GM19328 (cell line): ENCODE results near the gene TANGO6.
"Not testable (repeated sequence)": the region's sequence is repeated elsewhere in the genome, so short reads cannot be mapped to it uniquely, and the experiment has no call there.

Experiments
- ATAC-seq: cut with Tn5 transposase; IDR thresholded peaks from one replicate; pipeline ENCODE4 v1.9.1; 2021; ENCODE audit warnings: mild to moderate bottlenecking, moderate library complexity; ENCODE audit not compliant: unreplicated experiment

The TANGO6 gene

GRCh38 chr16:69114346-69114975 is 271.1 kb downstream of the TANGO6 start:
- ATAC-seq = no peak

DNA sequence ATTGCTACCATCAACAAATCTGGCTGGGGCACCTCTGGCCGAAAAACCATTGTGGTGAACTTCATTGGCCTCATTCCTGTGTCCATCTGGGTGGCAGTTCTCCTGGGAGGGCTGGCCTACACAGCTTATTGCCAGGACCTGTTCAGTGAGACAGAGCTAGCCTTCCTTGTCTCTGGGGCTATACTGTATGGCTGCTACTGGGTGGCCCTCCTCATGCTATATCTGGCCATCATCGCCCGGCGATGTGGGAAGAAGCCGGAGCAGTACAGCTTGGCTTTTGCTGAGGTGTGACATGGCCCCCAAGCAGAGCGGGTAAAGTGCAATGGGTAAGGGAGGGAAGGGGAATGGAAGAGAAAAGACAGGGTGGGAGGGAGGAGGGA is 271.6 kb downstream of the TANGO6 start:
- ATAC-seq = no peak

- no peak for ATAC-seq
Observed at GRCh38 chr16:69115361-69115760, 272.0 kb downstream of the TANGO6 start.

- no peak for ATAC-seq
Observed at GRCh38 chr16:69115837-69116236, 272.5 kb downstream of the TANGO6 start.

GRCh38 chr16:69116256-69116875 is 273.0 kb downstream of the TANGO6 start:
- no peak for ATAC-seq

GRCh38 chr16:69116906-69117305 is 273.6 kb downstream of the TANGO6 start:
- no peak for ATAC-seq

- no peak for ATAC-seq
Observed at GRCh38 chr16:69118468-69118867, 275.1 kb downstream of the TANGO6 start.

DNA sequence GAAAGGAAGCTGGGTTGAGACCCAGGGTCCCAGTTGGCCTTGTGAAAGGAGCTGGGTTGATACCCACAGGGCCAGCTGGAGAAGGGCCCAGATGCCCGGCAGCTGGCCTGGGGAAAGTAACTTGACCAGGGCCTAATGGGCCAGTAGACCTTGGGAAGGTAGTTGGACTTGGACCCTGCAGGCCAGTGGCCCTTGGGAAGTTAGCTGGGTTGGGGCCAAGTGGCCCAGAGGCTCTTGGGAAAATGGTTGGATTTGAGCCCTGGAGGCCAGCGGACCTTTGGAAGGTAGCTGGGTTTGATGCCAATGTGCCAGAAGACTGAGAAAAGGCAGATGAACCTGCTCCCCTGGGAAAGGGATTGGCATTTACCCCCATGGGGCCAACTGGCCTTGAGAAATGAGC is 275.7 kb downstream of the TANGO6 start:
- ATAC-seq = no peak

DNA sequence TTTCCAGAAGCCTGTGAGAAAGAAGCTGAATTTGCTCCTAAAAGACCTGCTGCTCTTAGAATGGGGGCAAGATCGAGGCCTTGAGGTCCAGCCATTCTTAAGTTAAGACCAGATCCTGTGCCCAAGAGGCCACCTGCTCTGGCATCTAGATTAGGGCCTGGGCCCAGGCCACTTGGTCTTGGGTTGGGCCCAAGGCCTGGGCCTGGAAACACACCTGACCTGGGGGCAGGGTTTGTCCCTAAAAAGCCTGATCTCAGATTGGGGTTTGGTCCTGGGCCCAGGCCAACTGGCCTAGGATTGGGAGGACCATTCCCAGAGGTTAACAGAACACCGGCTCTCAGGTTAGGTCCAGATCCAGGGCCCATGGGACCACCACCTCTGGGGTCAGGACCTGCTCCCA is 276.2 kb downstream of the TANGO6 start:
- no peak for ATAC-seq

GRCh38 chr16:69120096-69120664 is 276.8 kb downstream of the TANGO6 start:
- no peak for ATAC-seq

GRCh38 chr16:69123910-69124309 is 280.6 kb downstream of the TANGO6 start:
- ATAC-seq = no peak

DNA sequence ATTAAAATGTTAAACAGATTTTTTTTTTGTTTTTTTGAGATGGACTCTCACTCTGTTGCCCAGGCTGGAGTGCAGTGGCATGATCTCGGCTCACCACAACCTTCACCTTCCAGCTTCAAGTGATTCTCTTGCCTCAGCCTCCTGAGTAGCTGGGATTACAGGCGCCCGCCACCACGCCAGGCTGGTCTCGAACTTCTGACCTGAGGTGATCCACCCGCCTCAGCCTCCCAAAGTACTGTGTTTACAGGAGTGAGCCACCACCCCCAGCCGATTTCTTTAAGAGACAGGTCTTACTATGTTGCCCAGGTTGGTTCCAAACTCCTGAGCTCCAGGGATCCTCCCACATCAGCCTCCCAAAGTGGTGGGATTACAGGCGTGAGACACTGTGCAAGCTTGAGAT is 281.1 kb downstream of the TANGO6 start:
- ATAC-seq = not testable (repeated sequence)

GRCh38 chr16:69124961-69125360 is 281.6 kb downstream of the TANGO6 start:
- not testable (repeated sequence) for ATAC-seq

DNA sequence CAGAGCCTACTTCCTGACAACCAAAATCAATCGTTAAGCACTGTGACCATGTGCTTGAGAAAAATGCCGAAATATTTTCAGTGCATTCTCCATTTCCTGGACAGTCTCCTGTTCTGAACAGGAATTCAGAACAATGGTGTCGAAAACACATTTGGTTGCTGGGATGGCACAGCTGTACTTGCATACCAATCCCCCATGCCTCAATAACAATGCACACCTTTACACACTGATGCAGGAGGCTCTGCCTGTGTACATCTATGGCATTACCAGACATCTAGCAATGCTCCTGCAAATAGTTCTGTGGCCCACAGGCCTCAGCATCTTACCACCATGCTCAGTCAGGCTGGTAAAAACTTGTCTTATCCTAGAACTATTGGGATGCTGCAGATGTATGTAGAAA is 282.9 kb downstream of the TANGO6 start:
- no peak for ATAC-seq

DNA sequence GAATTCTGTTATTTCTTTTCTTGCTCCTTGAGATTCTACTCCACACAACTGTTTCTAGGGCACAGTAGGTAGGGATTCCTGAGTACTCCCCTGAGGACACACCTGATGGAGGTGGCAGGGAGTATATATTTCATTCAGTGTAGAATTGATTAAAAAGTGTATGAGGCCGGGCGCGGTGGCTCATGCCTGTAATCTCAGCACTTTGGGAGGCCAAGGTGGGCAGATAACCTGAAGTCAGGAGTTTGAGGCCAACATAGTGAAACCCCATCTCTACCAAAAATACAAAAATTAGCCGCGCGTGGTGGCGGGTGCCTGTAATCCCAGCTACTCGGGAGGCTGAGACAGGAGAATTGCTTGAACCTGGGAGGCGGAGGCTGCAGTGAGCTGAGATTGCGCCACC is 283.5 kb downstream of the TANGO6 start:
- ATAC-seq = not testable (repeated sequence)

DNA sequence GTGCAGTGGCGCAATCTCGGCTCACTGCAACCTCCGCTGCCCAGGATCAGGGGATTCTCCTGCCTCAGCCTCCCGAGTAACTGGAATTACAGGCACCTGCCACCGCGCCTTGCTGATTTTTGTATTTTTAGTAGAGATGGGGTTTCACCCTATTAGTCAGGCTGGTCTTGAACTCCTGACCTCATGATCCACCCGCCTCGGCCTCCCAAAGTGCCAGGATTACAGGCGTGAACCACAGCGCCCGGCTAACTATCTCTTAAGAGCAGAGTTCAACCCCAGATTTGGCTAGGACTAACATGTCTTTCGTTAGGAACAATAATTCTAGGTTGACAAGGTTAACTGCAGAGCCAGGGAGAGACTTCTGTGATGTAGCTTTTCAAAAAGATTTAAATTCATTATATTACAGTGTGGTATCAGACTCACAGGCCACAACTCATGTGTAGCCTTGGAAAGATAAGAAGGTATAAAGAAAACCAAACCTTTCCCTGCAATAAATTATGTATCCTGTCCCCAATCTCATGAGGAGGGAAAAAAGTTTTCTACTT is 284.7 kb downstream of the TANGO6 start:
- no peak for ATAC-seq

- ATAC-seq = no peak
Observed at GRCh38 chr16:69130461-69130860, 287.1 kb downstream of the TANGO6 start.

DNA sequence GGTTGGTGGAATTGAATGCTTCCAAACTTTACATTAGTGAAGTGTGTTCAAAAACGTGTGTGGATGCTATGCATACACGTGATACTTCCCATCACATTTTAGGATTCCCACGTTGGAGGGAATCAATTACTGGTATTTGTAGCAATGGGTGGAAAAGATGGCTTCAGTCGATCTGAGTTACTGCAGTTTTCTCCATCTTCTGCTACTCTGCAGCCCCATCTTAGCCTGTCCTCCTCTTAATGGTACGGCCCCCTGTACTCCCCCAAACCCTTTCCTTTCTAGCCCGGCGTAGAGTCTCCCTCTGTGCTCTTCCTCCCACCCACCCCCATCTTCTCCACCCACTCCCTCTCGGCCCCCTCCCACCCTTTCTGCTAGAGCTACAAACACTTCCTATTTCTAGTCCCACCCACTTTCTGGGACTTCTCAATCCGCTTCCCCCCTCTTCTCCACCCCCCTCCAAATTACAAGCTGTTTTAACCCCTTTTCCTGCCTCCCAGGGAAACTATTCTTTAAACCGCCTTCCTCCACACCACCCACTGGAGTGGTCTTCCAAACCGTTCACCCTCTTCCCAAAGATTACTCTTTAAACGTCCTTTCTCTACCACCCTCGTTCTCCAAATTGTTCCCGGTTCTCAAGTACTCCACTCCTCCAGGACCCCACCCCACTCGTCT is 288.0 kb downstream of the TANGO6 start:
- ATAC-seq = no peak

- ATAC-seq = peak; percentile 28
Observed at GRCh38 chr16:69131839-69132423, 288.6 kb downstream of the TANGO6 start.

- peak; percentile 82 for ATAC-seq
Observed at GRCh38 chr16:69132424-69133252, 289.3 kb downstream of the TANGO6 start, which contains the start of the genes CHTF8 and UTP4. TSS of gene CHTF8 (minus strand) at chr16:69132588. CDS start at chr16:69121458, 11,130 bp downstream. TSS of gene UTP4 (plus strand) at chr16:69132649. CDS start at chr16:69133460, 811 bp downstream.
